ENCODE measurements around the gene DBI. TPM values are rescaled to one million over a fixed set of nuclear protein-coding genes. Genes with fewer than 3 reads are reported as not detected.

The DBI gene
- polyA plus RNA-seq, 3 donors, result 126 to 436 (median 398) TPM

GRCh38 chr2:119421304-119421703 lies 54.5 kb downstream of the DBI start:
- no peaks in the 10 kb centered on the region for H4K20me1 ChIP-seq (ENCODE audit: insufficient read depth, low read length)
- no peak overlapping the region for H3K4me2 ChIP-seq (replicated peaks; ENCODE audit: extremely low read depth, low read length, poor library complexity, severe bottlenecking)
- H3K27me3 ChIP-seq (ENCODE audit: control insufficient read depth in 2 of 2, insufficient read depth in 2 of 2, low read length in 2 of 2), result peaks cover 2% of the 10 kb centered on the region in 2 donors
- no peak overlapping the region for H2AFZ ChIP-seq (ENCODE audit: insufficient read depth, low read depth, low read length, poor library complexity, severe bottlenecking)
- no peak overlapping the region for H3K27ac ChIP-seq (ENCODE audit: low read depth in 1 of 2, low read length in 2 of 2)
- no peaks in the 10 kb centered on the region for H3K79me2 ChIP-seq (ENCODE audit: insufficient read depth, low read length)
- no peak for DNase-seq
- intact Hi-C loops (cut with micrococcal nuclease), result no loop called here
- no peak for TF ChIP-seq CTCF (IDR thresholded peaks at IDR 0.05)
- Mint-ChIP-seq H3K4me1 (no peaks in the 10 kb centered on the region), H3K9me3 (peaks cover 2 to 6% (median 4%) of the 10 kb centered on the region in 7 donors), H3K36me3 (no peaks in the 10 kb centered on the region), H3K4me3 (no peak overlapping the region), H3K27me3 (ENCODE audit: low read depth in 3 of 3) (peaks cover 3 to 24% (median 21%) of the 10 kb centered on the region in 3 donors), H3K27ac (no peak overlapping the region)
- H3K36me3 ChIP-seq (replicated peaks in 1 of 2; ENCODE audit: control insufficient read depth in 1 of 2, insufficient read depth in 2 of 2, low read length in 2 of 2), result no peaks in the 10 kb centered on the region
- peaks cover 0 to 2% of the 10 kb centered on the region in 2 donors for H3K9me3 ChIP-seq (replicated peaks in 1 of 2; ENCODE audit: control insufficient read depth in 1 of 2, insufficient read depth in 1 of 2, low read length in 2 of 2)
- no CpG with 5 or more reads among the region's 1 CpG for WGBS (ENCODE audit: insufficient coverage)
- H3K4me1 ChIP-seq (ENCODE audit: control insufficient read depth in 1 of 2, insufficient read depth in 2 of 2, low read length in 2 of 2), result no peaks in the 10 kb centered on the region
- no peak overlapping the region for H3K9ac ChIP-seq (ENCODE audit: insufficient read depth, low read length, poor library complexity, severe bottlenecking)
- H3K4me3 ChIP-seq (replicated peaks in 1 of 3; ENCODE audit: low read depth in 2 of 3, low read length in 3 of 3), result no peak overlapping the region

- H3K27ac ChIP-seq (ENCODE audit: low read depth in 1 of 2, low read length in 2 of 2), result no peak overlapping the region
- H4K20me1 ChIP-seq (ENCODE audit: insufficient read depth, low read length), result no peaks in the 10 kb centered on the region
- Mint-ChIP-seq H3K4me3 (no peak overlapping the region), H3K4me1 (peaks cover 4% of the 10 kb centered on the region), H3K27me3 (ENCODE audit: low read depth in 3 of 3) (peaks cover 6 to 29% (median 24%) of the 10 kb centered on the region in 3 donors), H3K9me3 (peaks cover 2 to 6% (median 4%) of the 10 kb centered on the region in 7 donors), H3K27ac (no peak overlapping the region), H3K36me3 (no peaks in the 10 kb centered on the region)
- DNase-seq, result no peak
- intact Hi-C loops (cut with micrococcal nuclease), result no loop called here
- no peak for TF ChIP-seq CTCF (IDR thresholded peaks at IDR 0.05)
- H2AFZ ChIP-seq (ENCODE audit: insufficient read depth, low read depth, low read length, poor library complexity, severe bottlenecking), result no peak overlapping the region
- no peak overlapping the region for H3K9ac ChIP-seq (ENCODE audit: insufficient read depth, low read length, poor library complexity, severe bottlenecking)
- H3K27me3 ChIP-seq (ENCODE audit: control insufficient read depth in 2 of 2, insufficient read depth in 2 of 2, low read length in 2 of 2), result peaks cover 2 to 5% of the 10 kb centered on the region in 2 donors
- peaks cover 0 to 2% of the 10 kb centered on the region in 2 donors for H3K4me1 ChIP-seq (ENCODE audit: control insufficient read depth in 1 of 2, insufficient read depth in 2 of 2, low read length in 2 of 2)
- H3K79me2 ChIP-seq (ENCODE audit: insufficient read depth, low read length), result no peaks in the 10 kb centered on the region
- H3K9me3 ChIP-seq (replicated peaks in 1 of 2; ENCODE audit: control insufficient read depth in 1 of 2, insufficient read depth in 1 of 2, low read length in 2 of 2), result peaks cover 0 to 2% of the 10 kb centered on the region in 2 donors
- H3K4me3 ChIP-seq (replicated peaks in 1 of 3; ENCODE audit: low read depth in 2 of 3, low read length in 3 of 3), result no peak overlapping the region
- H3K4me2 ChIP-seq (replicated peaks; ENCODE audit: extremely low read depth, low read length, poor library complexity, severe bottlenecking), result no peak overlapping the region
- no peaks in the 10 kb centered on the region for H3K36me3 ChIP-seq (replicated peaks in 1 of 2; ENCODE audit: control insufficient read depth in 1 of 2, insufficient read depth in 2 of 2, low read length in 2 of 2)
Measured at GRCh38 chr2:119421741-119422140, 55.0 kb downstream of the DBI start.

Other genes with a start within 250 kb of the DBI start
- not detected for gene C1QL2, start 208.2 kb upstream of the DBI start, polyA plus RNA-seq
- gene STEAP3, start 143.1 kb upstream of the DBI start, polyA plus RNA-seq, result 10 to 100 TPM in 1 of 3 donors, 1 to 10 TPM in 2; 3.0 to 10.7 (median 3.3) TPM
- 10 to 100 TPM in 2 of 3 donors, 1 to 10 TPM in 1; 9.7 to 32.5 (median 31.0) TPM for gene C2orf76, start 143 bp upstream of the DBI start, polyA plus RNA-seq
- not detected for gene TMEM37, start 64.9 kb downstream of the DBI start, polyA plus RNA-seq
- gene SCTR, start 157.5 kb downstream of the DBI start, polyA plus RNA-seq, result not detected
- not detected for gene CFAP221, start 177.5 kb downstream of the DBI start, polyA plus RNA-seq